Sigmoid colon (tissue), 7 donors: ENCODE results near the gene G3BP2. TPM values are rescaled to one million over a fixed set of nuclear protein-coding genes. Genes with fewer than 3 reads are reported as not detected.

Experiments used
- DNase-seq: peaks from one replicate; pipeline ENCODE4 v3.0.0-alpha.2; 2019
- H3K27ac ChIP-seq, 4 donors: fragments of 200-600 bp; sonication (generic); one replicate each; pipeline ENCODE4 v1.5.1; 2016 to 2019; ENCODE audit warnings: mild to moderate bottlenecking in 1 of 4
- H3K27me3 ChIP-seq, 3 donors: fragments of 200-600 bp; sonication (generic); one replicate each; pipeline ENCODE4 v1.5.1; 2019; ENCODE audit warnings: mild to moderate bottlenecking in 1 of 3
- H3K36me3 ChIP-seq, 4 donors: fragments of 200-600 bp; sonication (generic); one replicate each; pipeline ENCODE4 v1.5.1; 2016 to 2019
- H3K4me1 ChIP-seq, 4 donors: fragments of 200-600 bp; sonication (generic); one replicate each; pipeline ENCODE4 v1.5.1; 2017 to 2019
- H3K4me3 ChIP-seq, 4 donors: fragments of 200-600 bp; sonication (generic); one replicate each; pipeline ENCODE4 v1.5.1; 2017 to 2019; ENCODE audit warnings: mild to moderate bottlenecking in 2 of 4, moderate library complexity in 1 of 4
- H3K9me3 ChIP-seq, 4 donors: fragments of 200-600 bp in 3 of 4; sonication (generic) in 3 of 4; one replicate each; pipeline versions ENCODE4 v1.5.1 to v1.6.1; 2013 to 2019
- CTCF ChIP-seq, 4 experiments: fragments of 450-650 bp in 3 of 4; fragments of 200-600 bp in 1 of 4; IDR thresholded peaks; one replicate each; pipeline ENCODE4 v1.5.1; 2016 to 2019; ENCODE audit warnings: antibody characterized with exemption in 4 of 4, mild to moderate bottlenecking in 3 of 4, moderate library complexity in 2 of 4
- EP300 ChIP-seq, 4 donors: sonication (generic); formaldehyde crosslinking; IDR thresholded peaks; one replicate each; pipeline ENCODE4 v1.6.1; 2017; ENCODE audit warnings: antibody characterized with exemption in 4 of 4
- POLR2A ChIP-seq, 2 donors: fragments of 450-650 bp; IDR thresholded peaks; one replicate each; pipeline ENCODE4 v1.6.1; 2016; ENCODE audit warnings: antibody characterized with exemption in 2 of 2, mild to moderate bottlenecking in 2 of 2, moderate library complexity in 2 of 2
- POLR2AphosphoS5 ChIP-seq, 4 donors: sonication (generic); formaldehyde crosslinking; IDR thresholded peaks; one replicate each; pipeline ENCODE4 v1.6.1; 2017; ENCODE audit warnings: antibody characterized with exemption in 4 of 4
- WGBS, 2 donors: extraction: QIAGEN DNeasy Blood & Tissue Kit; methylation state at CpG; one replicate each; pipeline ENCODE4 v1.1.7; 2013; 5-methylcytosine and 5-hydroxymethylcytosine counted together
- intact Hi-C: fragments of 100-400 bp; cut with DNase I; formaldehyde crosslinking; loops from one replicate; pipeline ENCODE4 v1.15.1; 2023
- polyA plus RNA-seq, 3 donors: library from polyadenylated mRNA; stranded (reverse); fragments of 200-250 nt; gene quantifications; one replicate each; pipeline ENCODE4 v1.2.3, GENCODE V29; 2013
- total RNA-seq, 4 donors: library from RNA; depleted of rRNA; stranded (reverse); fragments of >200 nt; gene quantifications; one replicate each; pipeline ENCODE4 v1.1.0, GENCODE V29; 2016
- donor health status: healthy with polysubstance abuse.
- donor health status: Bipolar disorder and iron deficiency.
- donor health status: healthy.

Gene G3BP2
- total and polyA plus RNA-seq, 7 donors, result 60.7 to 141 (median 102) TPM

GRCh38 chr4:75658876-75659275, 14.3 kb downstream of the G3BP2 start:
- Histone ChIP-seq H3K4me1 (peaks cover 0 to 13% (median 5%) of the 10 kb centered on the region in 4 donors), H3K27ac (no peak overlapping the region), H3K27me3 (no peaks in the 10 kb centered on the region), H3K36me3 (peaks cover 0 to 67% (median 32%) of the 10 kb centered on the region in 4 donors), H3K9me3 (no peaks in the 10 kb centered on the region), H3K4me3 (no peak overlapping the region)
- TF ChIP-seq POLR2A (IDR thresholded peaks at IDR 0.05) (no peak), CTCF (IDR thresholded peaks at IDR 0.05) (no peak), POLR2AphosphoS5 (IDR thresholded peaks at IDR 0.05) (no peak), EP300 (IDR thresholded peaks at IDR 0.05) (no peak)
- 46 to 60% methylated on average over 4 of the region's 4 CpGs for WGBS, 2 donors
- intact Hi-C loops, result loop anchor here (10.0 kb wide), 1 partner anchor 146 kb away; no protein-coding TSS in a partner anchor
- DNase-seq, result no peak

- no peak for DNase-seq
- H3K4me3 ChIP-seq, result no peak overlapping the region
- H3K27ac ChIP-seq, result no peak overlapping the region
- H3K9me3 ChIP-seq, result no peaks in the 10 kb centered on the region
- no peaks in the 10 kb centered on the region for H3K27me3 ChIP-seq
- H3K36me3 ChIP-seq, result peaks cover 0 to 85% (median 34%) of the 10 kb centered on the region in 4 donors
- 74 to 80% methylated on average over 2 of the region's 2 CpGs for WGBS, 2 donors
- H3K4me1 ChIP-seq, result peaks cover 0 to 4% (median 4%) of the 10 kb centered on the region in 4 donors
- TF ChIP-seq EP300 (IDR thresholded peaks at IDR 0.05) (no peak), POLR2AphosphoS5 (IDR thresholded peaks at IDR 0.05) (no peak), POLR2A (IDR thresholded peaks at IDR 0.05) (no peak), CTCF (IDR thresholded peaks at IDR 0.05) (no peak)
- intact Hi-C loops, result loop anchor here (10.0 kb wide), 1 partner anchor 149 kb away; no protein-coding TSS in a partner anchor
Measured at GRCh38 chr4:75655562-75655961, 17.6 kb downstream of the G3BP2 start.

- WGBS, 2 donors, result 63 to 73% methylated on average over 1 of the region's 1 CpG
- no peak overlapping the region for H3K4me3 ChIP-seq
- H3K9me3 ChIP-seq, result no peaks in the 10 kb centered on the region
- H3K27ac ChIP-seq, result no peak overlapping the region
- DNase-seq, result no peak
- TF ChIP-seq EP300 (IDR thresholded peaks at IDR 0.05), result no peak
- TF ChIP-seq CTCF (IDR thresholded peaks at IDR 0.05), result no peak
- TF ChIP-seq POLR2A (IDR thresholded peaks at IDR 0.05), result no peak
- TF ChIP-seq POLR2AphosphoS5 (IDR thresholded peaks at IDR 0.05), result no peak
- intact Hi-C loops, result loop anchor here (10.0 kb wide), 1 partner anchor 150 kb away; no protein-coding TSS in a partner anchor
- peaks cover 0 to 4% (median 0%) of the 10 kb centered on the region in 4 donors for H3K4me1 ChIP-seq
- no peaks in the 10 kb centered on the region for H3K27me3 ChIP-seq
- H3K36me3 ChIP-seq, result peaks cover 0 to 88% (median 34%) of the 10 kb centered on the region in 4 donors
Measured at GRCh38 chr4:75654905-75655304, 18.3 kb downstream of the G3BP2 start.

- DNase-seq, result no peak
- 77 to 80% methylated on average over 2 of the region's 2 CpGs for WGBS, 2 donors
- peaks cover 0 to 91% (median 34%) of the 10 kb centered on the region in 4 donors for H3K36me3 ChIP-seq
- no peaks in the 10 kb centered on the region for H3K9me3 ChIP-seq
- TF ChIP-seq POLR2A (IDR thresholded peaks at IDR 0.05) (no peak), POLR2AphosphoS5 (IDR thresholded peaks at IDR 0.05) (no peak), CTCF (IDR thresholded peaks at IDR 0.05) (peak in 1 of 4 experiments; percentile 31), EP300 (IDR thresholded peaks at IDR 0.05) (no peak)
- H3K4me3 ChIP-seq, result no peak overlapping the region
- no peak overlapping the region for H3K27ac ChIP-seq
- intact Hi-C loops, result loop anchor here (10.0 kb wide), 1 partner anchor 151 kb away; no protein-coding TSS in a partner anchor
- H3K4me1 ChIP-seq, result no peaks in the 10 kb centered on the region
- H3K27me3 ChIP-seq, result no peaks in the 10 kb centered on the region
Measured at GRCh38 chr4:75653845-75654503, 19.2 kb downstream of the G3BP2 start.
